ENCODE results near the gene VPS37B.

The VPS37B gene

DNA sequence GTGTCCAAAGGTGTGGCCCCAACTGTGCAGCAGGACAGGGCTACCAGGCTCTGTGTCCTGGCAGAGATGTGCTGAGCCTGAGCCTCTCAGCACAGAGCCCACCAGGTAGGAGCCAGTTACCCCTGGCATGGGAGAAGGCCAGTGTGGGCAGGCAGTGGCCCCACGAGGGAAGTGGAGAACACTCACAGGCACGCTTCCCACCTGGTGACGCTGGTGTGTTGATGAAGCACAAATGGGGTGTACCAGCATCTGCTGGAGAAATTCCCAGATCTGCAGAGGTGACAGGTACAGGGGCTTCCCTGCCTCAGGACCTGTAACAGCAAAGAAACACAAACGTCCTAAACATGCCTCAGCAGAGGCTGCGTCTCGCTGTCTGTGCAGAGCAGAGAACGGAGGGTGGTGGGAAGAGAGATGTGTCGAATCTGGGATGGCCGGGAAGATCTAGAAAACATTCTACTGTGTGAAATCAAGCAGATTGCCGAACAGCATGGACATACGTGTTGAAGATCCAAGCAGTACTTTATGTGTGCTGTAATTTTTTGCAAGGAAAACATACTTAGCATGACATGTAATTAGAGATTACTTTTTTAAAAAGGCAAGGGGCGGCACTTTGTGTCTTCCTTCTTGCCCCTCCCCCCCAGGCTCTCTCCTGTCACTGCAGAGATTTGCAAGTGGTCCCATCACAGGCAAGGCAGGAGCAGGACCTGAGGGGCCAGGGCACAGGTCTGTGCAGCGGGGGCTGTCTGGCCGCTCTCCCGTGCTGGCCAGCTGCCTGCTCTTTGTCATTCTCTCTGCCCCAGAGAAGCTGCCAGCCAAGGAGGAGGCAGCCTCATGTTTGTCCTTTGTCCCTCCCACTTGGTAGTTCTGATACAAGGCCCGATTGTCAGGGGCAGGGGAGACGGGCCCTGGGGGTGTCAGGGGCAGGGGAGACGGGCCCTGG lies 43.3 kb downstream of the VPS37B start:
- no peak for DNase-seq (ENCODE audit: low spot score)

DNA sequence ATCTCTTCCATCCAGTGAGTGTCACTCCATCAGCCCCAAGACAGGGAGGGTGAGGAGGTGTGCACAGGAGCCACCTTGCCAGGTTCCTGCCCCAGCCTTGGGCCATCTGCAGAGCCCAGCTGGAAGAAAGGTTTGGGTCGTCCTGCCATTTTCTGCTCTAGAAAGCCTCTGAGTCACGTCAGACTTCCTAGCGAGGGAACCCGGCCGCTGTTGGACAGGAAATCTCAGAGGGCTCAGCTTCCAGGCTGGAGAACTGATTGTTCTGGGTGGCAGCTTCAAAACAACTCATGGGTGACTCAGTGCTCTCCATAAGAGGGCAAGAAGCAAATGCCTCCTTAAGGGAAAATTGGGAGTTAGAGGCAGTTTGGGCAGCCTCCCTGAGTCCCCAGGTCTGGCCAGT lies 44.1 kb downstream of the VPS37B start:
- DNase-seq (ENCODE audit: low spot score), result no peak

DNA sequence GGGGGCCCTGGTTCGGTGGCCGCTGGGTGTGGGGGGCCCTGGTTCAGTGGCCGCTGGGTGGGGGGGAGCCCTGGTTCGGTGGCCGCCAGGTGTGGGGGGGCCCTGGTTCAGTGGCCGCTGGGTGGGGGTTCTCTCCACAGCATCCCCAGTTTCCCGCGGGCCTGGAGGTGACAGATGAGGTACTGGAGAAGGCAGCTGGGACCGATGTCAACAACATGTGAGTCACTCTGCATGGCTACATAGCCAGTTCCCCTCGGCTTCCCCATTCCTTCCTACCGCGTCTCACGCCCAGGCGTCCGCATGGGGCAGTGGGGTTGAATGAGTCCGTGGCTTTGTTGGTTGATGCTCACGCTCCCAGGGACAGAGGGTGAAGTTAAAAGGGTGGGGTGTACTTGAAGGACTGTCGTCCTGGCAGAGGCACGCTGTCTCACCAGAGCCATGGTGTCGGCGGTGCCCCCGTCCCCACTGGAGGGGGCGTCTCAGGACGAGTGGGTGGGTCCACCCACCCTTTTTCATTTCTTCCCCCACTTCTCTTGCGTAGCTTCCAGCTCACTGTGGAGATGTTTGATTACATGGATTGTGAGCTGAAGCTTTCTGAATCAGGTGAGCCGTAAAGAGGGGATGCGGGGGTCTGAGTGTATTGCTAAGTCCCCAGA lies 45.1 kb downstream of the VPS37B start:
- DNase-seq (ENCODE audit: low spot score), result no peak

DNA sequence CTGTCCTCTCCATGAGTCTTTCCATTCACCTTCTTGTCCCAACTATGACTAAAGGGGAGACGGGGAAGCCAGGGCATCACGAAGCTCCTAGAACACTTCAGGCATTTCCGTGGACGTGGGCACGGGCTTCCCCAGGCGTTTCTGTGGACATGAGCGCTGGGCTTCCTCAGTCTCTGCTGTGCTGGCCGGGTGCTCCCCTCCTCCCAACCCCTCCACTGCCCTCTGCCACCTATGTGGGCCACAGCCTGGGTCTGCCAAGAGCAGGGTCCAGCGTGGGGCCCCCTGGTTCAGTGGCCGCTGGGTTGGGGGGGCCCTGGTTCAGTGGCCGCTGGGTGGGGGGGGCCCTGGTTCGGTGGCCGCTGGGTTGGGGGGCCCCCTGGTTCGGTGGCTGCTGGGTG lies 45.9 kb downstream of the VPS37B start:
- no peak for DNase-seq (ENCODE audit: low spot score)

DNA sequence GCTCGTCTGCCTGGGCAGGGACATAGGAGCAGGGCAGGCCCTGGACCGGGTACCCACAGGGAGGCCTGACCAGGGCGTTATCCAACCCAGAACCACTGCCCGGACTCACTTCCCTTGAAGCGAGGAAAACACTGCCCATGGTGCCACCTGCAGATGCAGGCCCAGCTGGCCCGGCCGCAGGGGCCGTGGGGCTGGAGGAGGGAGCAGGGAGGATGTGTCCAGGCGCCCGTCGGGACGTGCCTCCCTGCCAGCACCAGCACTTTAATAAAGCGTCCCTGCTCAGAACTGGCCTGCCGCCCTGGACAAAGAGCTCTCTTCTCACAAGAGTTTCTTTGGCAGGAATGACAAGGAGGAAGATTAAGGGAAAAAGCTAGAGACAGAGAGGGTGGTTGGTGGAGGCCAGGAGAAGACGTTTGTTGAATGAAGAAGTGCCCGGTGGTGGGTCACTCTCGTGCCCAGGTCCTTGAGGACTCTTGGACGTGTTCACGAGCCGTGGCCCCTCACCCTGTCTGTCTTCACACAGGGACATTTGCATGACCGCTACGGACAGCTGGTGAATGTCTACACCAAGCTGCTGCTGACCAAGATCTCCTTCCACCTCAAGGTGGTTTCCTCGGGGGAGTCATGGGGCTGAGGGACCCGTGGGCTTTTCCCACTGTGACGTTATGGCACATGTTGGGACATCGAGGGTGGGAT lies 46.4 kb downstream of the VPS37B start:
- no peak for DNase-seq (ENCODE audit: low spot score)

DNA sequence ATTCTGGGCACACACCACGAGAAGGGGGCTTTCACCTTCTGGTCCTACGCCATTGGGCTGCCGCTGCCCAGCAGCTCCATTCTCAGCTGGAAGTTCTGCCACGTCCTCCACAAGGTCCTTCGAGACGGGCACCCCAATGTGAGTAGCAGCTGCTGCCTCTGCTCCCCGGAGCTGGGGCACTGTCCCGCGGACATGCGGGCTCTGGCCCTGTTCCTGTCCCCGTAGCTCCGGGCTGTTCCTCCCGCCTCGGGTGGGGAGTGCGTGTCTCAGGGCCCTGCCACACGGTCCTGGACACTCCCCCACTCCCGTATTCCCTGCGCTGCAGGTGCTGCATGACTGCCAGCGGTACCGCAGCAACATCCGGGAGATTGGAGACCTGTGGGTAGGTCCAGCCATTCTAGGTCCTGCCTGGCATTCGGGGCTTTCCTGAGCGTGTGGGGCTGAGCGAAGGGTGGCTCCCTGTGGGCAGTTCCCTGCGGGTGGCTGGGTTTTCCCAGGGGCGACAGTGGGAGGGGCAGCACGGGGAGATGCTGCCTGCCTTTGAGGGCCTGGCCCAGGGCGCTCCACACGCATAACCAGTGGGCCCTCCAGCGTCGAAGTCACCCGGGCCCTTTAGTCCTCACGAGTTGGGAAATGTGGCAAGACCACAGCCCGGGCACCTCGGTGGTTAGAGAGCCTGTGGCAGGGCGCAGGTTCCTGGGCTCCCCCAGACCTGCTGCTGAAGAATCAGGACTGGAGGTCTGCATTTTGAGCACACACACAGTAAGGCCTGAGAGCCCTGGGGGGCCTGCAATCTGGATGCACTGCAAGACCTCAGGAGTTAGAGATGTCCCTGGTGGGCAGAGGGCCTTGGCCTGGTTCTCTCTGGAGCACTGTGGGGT lies 47.2 kb downstream of the VPS37B start:
- no peak for DNase-seq (ENCODE audit: low spot score)

DNA sequence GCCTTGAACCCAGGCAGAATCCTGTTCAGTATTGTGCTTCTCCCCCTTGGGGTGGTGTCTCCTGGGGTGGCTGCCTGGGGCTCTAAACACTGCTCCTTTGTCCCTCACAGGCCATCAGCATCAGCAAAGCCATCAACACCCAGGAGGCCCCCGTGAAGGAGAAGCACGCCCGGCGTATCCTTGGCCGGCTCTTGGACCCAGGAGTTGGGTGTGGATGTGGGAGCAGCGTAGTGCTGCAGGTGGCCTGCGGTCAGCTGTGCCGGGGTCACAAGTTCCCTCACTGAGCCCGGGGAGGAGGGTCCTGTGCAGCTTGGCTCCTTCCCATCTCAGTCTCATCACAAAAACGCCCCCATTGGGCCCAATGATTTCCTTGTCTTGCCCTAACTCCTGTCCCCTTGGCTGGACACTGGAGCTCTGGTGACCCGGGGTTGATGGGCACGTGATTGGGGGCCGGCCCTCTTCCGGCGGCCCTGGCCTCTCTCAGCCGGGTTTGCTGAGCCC lies 48.0 kb downstream of the VPS37B start:
- no peak for DNase-seq (ENCODE audit: low spot score)

DNA sequence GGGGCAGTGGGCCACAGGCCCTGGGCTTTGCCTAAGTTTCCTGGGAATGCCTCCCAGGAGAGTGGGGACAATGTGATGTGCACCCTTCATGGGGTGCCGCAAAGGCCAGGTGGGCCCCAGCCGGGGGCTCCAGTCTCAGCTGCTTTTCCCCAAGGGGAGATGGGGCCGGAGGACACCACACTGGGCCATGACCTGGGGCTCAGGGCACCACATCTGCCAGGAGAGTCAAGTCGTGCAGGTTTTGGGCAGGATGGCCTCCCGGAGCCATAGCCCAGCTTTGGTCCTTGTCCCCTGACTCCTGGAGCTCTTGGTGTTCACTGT lies 48.4 kb downstream of the VPS37B start:
- no peak for DNase-seq (ENCODE audit: low spot score)

DNA sequence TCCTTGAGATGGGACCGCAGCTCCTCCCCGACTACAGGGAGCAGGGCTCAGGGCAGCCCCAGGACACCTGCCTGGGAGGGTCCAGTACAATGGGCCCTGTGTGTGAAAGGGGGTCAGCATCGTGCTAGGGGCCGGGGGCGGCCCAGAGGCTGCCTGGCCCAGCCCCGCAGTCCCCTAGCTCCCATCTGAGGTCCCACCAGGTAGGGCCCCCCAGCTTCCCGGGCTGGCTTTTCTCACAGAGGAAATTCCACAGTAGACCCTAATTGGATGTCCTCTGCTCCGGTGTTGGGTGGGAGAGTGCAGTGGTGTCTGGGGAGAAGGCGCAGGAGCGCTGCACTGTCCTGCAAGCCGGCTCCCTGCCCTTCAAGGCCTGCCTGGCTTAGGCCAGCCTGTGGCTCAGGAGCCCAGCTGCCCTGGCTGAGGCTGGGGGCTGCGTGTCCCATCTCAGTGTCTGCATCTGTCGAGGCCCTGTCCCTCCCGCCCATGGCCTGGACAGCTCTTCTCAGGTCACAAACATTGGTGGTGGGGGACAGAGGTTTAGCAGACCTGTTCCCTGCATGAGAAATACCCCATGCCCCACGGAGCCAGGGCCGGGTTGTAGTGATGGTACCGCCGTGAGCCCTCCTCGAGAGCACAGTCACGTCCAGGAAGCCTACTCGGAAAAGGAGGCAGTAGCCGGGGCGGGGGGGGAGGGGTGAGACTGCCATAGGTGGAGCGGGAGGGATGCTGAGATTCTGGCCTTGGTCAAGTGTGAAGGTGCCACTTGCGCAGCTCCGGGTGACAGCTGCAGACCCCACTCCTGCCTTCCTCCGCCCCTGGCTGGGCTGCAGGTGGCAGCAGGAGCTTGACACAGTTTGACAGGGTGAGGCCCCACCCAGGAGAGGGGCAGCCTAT lies 49.1 kb downstream of the VPS37B start:
- DNase-seq (ENCODE audit: low spot score), result no peak

DNA sequence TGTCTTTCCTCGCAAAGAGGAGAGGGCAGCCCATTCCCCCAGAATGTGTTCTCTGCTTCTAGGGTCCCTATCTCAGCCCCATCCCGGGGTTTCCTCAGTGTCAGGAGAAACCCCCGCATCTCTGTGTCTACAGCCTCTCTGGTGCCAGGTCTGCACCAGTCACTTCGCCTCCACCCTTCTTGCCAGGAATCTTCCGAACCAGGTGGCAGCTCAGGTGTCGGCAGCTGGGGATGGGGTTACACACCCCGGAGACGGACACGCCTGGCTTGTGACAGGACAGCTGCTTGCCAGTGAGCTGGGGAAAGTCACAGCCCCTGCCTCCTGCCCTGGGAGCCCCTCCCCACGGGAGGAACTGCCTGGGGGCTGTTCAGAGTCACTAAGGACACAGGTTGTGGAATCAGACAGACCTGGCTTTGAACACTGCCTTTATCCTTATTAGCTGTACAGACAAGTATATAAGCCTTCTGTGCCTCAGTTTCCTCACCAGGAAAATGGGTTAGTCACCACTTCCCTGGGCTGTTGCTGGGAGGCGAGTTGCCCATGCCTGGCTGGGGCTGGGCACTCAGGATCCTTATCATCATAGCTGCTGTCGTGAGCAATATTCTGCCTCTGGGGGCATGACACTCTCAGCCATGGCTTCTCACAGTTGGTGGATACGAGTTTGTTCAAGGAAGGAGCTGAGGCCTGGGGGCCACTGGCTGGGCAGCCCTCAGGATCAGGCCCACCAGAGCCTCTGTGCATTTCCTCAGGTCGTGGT lies 49.9 kb downstream of the VPS37B start:
- DNase-seq (ENCODE audit: low spot score), result no peak

DNA sequence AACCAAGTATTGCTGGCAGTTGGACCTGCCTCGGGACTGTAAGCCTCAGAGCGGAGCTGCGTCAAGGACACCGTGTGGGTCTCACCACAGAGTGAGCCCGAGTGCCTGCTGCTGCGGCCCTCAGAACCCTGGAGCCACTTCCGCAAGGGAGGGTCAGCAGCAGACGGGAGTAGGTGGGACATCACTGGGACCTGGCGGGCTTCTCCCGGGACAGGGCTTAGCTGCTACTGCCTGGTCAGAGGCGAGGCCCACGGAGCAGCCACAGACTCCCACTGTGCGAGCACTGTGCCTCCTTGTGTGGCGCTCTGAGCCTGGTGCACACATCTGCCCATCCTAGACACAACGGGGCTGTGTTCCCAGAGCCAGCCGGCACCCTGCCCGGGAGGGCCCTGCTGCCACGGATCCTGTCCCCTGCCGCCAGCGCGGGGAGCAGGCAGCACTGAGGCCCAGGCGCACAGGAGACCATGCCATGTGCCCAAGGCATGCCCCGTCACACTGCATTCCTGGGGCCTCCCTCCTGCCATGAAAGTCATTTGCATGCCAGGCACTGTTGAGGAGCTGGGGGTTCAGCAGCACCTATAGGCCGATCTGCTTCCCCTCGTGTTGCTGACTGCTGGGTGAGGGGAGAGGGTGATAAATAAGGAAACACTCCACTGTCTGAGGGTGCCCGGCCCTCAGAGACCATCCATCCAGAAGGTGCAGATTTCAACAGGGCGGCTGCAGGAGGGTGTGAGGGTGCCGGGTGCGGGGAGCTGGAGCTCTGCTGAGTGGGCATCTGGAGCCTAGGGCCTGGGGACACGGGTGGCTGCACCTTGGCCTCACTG lies 50.7 kb downstream of the VPS37B start:
- no peak for DNase-seq (ENCODE audit: low spot score)

DNA sequence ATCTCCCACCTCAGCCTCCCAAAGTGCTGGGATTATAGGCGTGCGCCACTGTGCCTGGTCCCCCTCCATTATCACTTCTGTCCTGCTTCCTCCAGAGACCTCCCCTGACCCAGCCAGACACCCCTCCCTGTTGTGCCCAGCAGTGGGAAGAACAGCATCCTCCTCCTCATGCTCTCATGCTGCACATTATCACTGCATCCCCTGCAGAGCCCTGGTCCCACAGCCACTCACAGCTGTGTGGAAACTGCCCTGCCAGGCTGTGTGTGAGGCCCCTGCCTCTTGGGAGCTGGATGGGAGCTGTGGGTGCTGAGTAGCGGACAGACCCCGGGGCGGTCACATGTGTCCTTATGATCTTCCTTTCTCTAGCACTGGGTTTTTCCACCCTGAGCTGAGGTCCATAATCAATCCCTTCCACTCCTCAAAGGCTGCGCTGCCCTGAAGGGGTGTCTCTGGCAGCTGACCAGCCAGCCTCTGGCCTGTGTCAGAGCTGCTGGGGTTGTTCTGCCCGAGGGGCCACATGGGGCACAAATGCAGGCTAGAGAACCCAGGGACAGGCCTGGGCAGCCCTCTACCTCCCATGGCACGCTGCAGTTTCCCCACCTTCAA lies 51.5 kb downstream of the VPS37B start:
- DNase-seq (ENCODE audit: low spot score), result no peak

DNA sequence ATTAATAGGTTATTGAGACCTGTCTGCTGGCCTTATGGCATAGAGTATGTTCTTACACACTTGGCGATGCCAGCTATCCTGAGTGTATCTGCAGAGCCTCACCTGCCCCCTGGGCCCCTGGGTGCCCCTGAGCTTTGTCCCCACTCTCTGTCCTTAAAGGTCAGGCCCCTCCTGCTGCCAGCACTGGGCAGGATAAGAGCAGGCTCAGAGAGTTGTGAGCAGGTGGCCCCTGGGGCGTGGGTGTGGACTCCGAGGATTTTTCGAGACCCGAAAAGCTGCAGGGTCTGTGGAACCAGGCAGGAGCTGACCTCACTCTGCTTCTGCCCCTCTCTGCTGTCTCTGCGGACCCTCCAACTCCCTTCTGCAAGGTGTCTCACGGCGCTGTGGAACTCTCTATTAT lies 52.5 kb downstream of the VPS37B start:
- no peak for DNase-seq (ENCODE audit: low spot score)

DNA sequence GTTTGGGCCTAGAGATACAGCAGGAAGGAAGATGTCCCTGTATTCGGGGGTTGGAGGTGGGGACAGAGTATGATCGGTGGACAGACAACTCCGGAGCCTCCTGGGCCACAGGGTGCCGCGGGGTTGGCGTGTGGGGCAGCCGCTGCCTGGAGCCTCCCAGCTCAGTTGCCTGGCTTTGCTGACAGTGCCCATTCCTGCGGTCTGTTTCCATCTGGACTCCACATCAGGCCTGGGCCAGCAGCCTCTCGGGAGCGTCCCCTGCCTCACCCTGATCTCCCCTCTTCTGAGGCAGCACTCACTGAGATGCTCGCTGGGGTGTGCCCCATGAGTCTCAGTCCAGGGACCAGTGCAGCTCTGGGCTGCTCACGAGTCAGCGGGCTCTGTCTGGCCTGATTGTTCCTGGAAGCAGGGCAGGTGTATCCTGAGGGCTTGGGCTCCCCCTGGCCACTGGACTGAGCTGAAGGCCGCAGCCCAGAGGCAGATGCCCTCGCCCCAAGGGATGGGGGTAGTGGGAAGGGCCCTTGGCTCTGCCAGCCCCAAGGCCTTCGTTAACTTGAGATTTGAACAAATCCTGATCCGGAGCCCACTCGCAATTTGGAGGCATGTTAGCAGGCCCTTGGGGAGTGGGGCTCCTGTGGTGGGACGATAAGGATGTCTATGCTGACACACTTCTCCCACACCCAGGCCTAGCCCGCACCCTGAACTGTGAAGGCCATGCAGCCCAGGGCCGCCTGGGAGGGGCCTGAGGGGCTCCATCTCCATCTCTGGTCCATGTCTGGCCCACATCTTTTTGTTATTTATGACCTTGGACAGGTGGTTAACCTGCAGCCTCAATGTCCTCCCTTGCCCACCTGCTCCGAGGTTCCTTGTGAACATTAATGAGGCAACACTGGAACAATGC lies 53.2 kb downstream of the VPS37B start:
- no peak for DNase-seq (ENCODE audit: low spot score)

DNA sequence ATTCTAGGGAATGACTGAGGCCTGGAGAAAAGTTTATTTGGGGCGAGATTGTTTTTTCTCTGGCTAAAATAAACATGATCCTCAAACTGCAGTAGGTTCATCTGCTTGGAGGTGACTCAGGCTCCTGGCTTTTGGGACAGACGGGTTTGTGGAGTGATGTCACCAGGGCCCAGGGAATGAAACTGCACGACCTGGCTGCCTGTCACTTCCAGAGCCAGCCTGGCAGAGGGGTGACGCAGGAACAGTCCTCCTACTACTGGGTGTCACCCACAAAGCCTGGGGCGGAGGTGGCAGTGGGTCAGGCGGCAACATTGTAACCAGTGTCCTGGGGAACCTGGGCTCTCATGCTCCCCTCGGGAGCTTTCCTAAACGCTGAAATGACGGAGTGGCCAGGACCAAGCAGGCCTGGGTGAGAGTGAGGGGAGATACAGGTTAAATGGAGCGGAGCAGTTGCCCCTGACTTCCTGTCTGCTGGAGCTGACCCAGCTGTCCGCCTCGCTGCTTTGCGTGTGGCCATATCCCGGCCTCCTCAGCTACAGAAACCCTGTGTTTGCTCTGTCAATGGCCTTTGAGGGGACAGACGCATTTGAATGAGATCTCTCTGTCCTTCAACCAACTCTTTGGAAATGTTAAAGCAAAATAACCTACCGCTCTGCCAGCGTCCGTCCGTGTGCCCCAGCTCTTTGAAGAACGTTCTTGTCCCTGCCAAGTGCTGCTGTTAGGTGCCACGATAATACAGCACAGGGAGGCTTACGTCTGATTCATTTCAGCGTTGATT lies 54.2 kb downstream of the VPS37B start:
- DNase-seq (ENCODE audit: low spot score), result no peak

DNA sequence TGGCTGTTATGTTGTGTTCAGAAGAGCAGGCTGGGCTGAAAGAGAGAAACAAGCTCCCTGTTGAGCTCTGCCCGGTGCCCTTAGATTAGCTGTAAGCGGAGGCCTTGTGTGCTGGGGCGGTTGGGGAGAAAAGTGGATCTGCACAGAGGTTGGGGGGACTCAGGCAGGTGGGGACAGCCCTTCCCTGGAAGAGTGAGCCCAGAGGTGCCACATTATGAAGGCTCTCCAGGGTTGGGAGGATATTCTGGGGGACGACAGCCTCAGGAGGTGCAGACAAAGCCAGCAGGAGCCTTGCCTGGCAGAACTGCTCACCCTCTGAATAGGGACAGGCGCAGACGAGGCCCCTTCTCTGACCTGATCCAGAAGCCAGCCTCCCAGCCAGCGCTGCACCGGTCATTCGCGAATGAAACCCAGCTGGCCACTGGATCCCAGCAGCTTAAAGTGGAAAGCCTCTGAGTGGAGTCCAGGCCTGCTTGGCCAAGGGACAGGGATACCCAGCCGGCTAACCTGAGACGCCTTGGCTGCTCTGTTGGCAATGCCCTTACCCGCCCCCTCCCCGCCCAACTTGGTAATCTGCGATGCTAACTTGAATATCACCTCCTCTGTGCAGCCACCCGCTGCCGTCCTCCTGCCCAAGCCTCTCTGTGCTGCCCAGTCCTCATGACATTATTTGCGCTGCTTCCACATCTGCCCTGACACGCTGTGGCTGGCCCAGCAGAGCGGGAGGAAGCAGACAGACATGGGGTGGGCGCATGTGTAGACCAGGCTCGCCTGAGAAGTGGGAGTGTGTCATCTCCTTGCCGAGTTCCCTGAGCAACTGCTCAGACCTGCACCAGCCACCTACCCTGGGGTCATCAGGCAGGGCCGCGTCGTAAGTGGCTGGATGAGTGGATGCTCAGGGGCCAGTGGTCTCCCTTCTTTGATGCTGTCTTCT lies 55.1 kb downstream of the VPS37B start:
- no peak for DNase-seq (ENCODE audit: low spot score)
